Astrocyte of the cerebellum (primary cell): ENCODE data around the gene TMEM263.

ENCODE experiments used
- DNase-seq: peaks from one replicate; pipeline ENCODE4 v3.0.0-alpha.2; 2011; ENCODE audit warnings: low read depth
- H3K4me3 ChIP-seq: 2 replicates; pipeline ENCODE4 v1.5.1; 2011; ENCODE audit warnings: mild to moderate bottlenecking, low read depth, low read length, moderate library complexity
- in situ Hi-C: cut with HindIII; loops from 2 replicates; pipeline ENCODE4 v1.10.0; 2017; ENCODE audit warnings: low sequenced_read_pairs
- TF ChIP-seq, protein P1 (sequence below): IDR thresholded peaks from 2 replicates; pipeline ENCODE4 v1.5.1; 2012; ENCODE audit warnings: low read length, low read depth, moderate library complexity, mild to moderate bottlenecking; ENCODE audit errors: missing control alignments

Gene TMEM263

DNA sequence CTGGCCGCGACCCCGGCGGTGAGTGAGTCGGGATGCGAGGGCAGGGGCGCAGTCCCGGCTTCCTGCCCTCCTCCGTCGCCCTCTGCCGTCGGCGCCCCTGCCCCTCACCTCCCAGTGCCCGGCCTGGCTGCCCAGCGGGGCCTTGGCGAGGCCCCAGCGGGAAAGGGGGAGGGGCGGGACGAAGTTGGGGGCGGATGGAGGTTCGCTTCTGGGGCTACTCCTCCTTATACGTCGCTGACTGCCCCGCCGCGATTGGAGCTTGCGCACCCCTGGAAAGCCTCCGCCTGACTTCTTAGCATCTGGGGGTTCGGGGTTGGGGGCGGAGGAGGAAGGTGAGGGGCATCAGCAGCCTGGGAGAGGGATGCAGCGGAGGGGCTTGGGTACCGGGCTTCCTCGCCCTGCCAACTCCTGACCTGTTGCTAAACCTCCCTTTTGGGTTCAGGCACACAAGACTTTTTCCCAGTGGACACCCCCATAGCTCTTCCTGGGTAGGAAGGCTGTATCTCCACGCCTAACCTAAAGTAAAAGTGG is 406 bp downstream of the TMEM263 start:
- peak overlapping the region; percentile 97 for H3K4me3 ChIP-seq
- TF ChIP-seq, protein P1, sequence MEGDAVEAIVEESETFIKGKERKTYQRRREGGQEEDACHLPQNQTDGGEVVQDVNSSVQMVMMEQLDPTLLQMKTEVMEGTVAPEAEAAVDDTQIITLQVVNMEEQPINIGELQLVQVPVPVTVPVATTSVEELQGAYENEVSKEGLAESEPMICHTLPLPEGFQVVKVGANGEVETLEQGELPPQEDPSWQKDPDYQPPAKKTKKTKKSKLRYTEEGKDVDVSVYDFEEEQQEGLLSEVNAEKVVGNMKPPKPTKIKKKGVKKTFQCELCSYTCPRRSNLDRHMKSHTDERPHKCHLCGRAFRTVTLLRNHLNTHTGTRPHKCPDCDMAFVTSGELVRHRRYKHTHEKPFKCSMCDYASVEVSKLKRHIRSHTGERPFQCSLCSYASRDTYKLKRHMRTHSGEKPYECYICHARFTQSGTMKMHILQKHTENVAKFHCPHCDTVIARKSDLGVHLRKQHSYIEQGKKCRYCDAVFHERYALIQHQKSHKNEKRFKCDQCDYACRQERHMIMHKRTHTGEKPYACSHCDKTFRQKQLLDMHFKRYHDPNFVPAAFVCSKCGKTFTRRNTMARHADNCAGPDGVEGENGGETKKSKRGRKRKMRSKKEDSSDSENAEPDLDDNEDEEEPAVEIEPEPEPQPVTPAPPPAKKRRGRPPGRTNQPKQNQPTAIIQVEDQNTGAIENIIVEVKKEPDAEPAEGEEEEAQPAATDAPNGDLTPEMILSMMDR: peak; percentile 22
- no peak for DNase-seq
- in situ Hi-C loops: no loop called here

GRCh38 chr12:106957583-106957982 is 1.9 kb downstream of the TMEM263 start:
- no peak for DNase-seq
- in situ Hi-C loops: no loop called here
- TF ChIP-seq, protein P1: no peak
- peak overlapping the region; percentile 97 for H3K4me3 ChIP-seq

DNA sequence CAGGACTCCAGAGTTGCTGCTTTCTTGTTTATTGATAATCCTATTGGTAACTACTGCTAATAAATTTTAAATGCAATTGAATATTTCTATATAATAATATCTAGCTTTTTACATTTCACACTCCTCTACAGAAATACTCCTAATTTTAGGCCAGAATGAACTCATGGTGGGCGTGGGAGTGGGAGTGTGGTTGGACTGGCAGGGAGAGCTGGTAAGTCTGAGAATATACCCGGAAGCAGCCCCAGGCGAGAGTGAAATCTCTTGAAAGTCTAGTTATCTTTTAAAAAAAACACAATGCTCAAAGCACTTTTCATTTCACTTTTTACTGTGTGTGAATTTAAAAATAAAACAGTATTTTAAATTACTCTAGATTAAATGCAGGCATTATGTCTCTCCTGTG is 4.7 kb downstream of the TMEM263 start:
- TF ChIP-seq, protein P1: no peak
- H3K4me3 ChIP-seq: no peak overlapping the region
- in situ Hi-C loops: no loop called here
- DNase-seq: no peak

- H3K4me3 ChIP-seq: no peak overlapping the region
- in situ Hi-C loops: no loop called here
- DNase-seq: no peak
- TF ChIP-seq, protein P1: no peak
Observed at GRCh38 chr12:106962286-106962685, 6.6 kb downstream of the TMEM263 start.

DNA sequence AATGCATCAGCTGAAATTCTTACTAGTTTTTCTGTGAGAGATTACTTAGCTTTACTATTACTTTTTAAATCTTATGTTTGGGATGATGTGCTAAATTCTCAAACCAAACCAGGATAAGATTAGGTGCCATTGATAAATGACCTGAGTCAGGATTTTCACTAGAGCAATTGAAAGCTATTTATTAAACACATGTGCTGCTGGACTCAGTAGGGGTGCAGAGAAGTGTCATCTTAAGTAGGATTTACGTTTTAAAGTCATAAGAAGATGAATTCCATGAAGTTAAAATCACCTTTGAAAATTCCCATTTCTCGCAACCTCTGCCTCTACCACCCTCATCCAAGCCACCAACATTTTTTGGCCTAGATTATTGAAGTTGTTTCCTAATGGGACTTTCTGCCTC is 8.8 kb downstream of the TMEM263 start:
- in situ Hi-C loops: no loop called here
- H3K4me3 ChIP-seq: no peak overlapping the region
- TF ChIP-seq, protein P1: no peak
- DNase-seq: no peak

DNA sequence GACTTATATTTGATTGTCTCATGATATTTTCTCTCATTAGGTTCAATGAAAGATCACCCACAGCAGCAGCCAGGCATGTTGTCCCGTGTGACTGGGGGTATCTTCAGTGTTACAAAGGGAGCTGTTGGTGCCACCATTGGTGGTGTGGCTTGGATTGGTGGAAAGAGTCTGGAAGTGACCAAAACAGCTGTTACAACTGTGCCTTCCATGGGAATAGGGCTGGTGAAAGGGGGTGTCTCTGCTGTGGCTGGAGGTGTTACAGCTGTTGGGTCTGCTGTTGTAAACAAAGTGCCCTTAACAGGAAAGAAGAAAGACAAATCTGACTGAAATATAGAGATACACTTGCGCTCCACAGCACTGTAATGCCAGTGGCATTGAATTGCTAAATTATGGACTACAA is 15.4 kb downstream of the TMEM263 start:
- H3K4me3 ChIP-seq: no peak overlapping the region
- in situ Hi-C loops: no loop called here
- TF ChIP-seq, protein P1: no peak
- no peak for DNase-seq

DNA sequence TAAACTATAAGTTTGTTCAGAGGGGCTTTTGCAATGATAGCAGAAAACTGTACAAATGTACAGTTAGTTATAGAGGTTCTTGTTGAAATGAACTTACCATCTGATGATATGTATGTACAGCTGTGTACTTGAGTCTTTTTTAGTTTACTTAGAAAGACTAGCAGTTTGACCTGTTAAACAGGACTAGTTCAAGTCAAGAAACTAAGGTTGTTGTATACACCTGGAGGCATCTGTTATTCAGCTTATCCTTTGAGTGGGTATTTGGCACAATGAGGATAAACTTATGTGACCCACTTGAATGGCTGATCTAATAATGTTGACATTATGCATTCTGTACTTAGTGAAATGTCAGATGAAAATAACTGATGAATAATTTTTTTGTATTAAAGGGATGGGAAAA is 17.8 kb downstream of the TMEM263 start:
- H3K4me3 ChIP-seq: no peak overlapping the region
- in situ Hi-C loops: no loop called here
- DNase-seq: no peak
- TF ChIP-seq, protein P1: no peak
